ENCODE results near the gene SHC3. TPM values are rescaled to one million over a fixed set of nuclear protein-coding genes. Genes with fewer than 3 reads are reported as not detected.
A peak's percentile ranks its signal among the peaks of the same experiment; 100 is the strongest.

The SHC3 gene
- polyA plus RNA-seq, 1 donor from 2014 or later = 22.9 TPM

DNA sequence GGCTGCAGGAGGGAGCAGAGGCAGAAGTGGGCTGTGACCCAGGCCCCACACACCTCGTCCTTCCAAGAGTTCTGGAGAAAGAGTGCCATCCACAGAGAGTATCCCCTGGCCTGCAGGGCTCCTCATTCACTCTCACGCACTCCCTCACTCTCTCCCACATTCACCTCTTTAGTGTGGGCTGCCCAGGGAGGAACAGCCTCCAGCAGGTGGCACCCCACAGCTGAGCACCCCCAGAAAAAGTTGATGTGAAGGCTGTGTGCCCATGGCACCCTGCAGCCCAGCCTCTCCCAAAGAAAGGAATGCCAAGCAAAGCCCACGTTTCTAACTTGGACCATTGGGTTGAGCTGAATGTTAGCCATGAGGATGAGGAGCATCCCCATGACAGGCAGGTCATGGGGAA is 4.5 kb upstream of the SHC3 start:
- Histone ChIP-seq H3K4me2 (ENCODE audit: low read length) (no peak overlapping the region), H3K27ac (ENCODE audit: low read length) (no peak overlapping the region), H3K9ac (ENCODE audit: low read length) (no peak overlapping the region), H3F3A (ENCODE audit: insufficient read depth, low read length, poor library complexity, severe bottlenecking) (peaks cover 18% of the 10 kb centered on the region), H3K4me3 (ENCODE audit: low read length) (no peak overlapping the region), H3K79me2 (replicated peaks; ENCODE audit: insufficient read depth, low read length) (peaks cover 5% of the 10 kb centered on the region), H3K27me3 (ENCODE audit: insufficient read depth, low read depth, low read length) (peaks cover 3% of the 10 kb centered on the region), H3K9me2 (ENCODE audit: insufficient read depth, low read length) (no peaks in the 10 kb centered on the region), H4K20me1 (ENCODE audit: insufficient read depth) (no peaks in the 10 kb centered on the region), H3K9me3 (ENCODE audit: low read length) (no peaks in the 10 kb centered on the region), H2AFZ (ENCODE audit: low read depth, low read length) (no peak overlapping the region), H3K36me3 (ENCODE audit: insufficient read depth, low read length) (no peaks in the 10 kb centered on the region)
- peak; percentile 18 for TF ChIP-seq CTCF (IDR thresholded peaks at IDR 0.05; ENCODE audit: poor library complexity, severe bottlenecking)
- no peak for TF ChIP-seq RAD21 (conservative IDR thresholded peaks at IDR 0.05)
- TF ChIP-seq EP300 (conservative IDR thresholded peaks at IDR 0.05; ENCODE audit: poor library complexity, severe bottlenecking) = no peak

- H2AFZ ChIP-seq (ENCODE audit: low read depth, low read length) = no peak overlapping the region
- peaks cover 18% of the 10 kb centered on the region for H3F3A ChIP-seq (ENCODE audit: insufficient read depth, low read length, poor library complexity, severe bottlenecking)
- H3K27me3 ChIP-seq (ENCODE audit: insufficient read depth, low read depth, low read length) = peaks cover 3% of the 10 kb centered on the region
- no peak overlapping the region for H3K4me3 ChIP-seq (ENCODE audit: low read length)
- H3K27ac ChIP-seq (ENCODE audit: low read length) = no peak overlapping the region
- TF ChIP-seq POLR2AphosphoS5 (IDR thresholded peaks at IDR 0.05) (no peak), RAD21 (conservative IDR thresholded peaks at IDR 0.05) (no peak), TAF1 (IDR thresholded peaks at IDR 0.05; ENCODE audit: low read depth) (no peak), EP300 (conservative IDR thresholded peaks at IDR 0.05; ENCODE audit: poor library complexity, severe bottlenecking) (no peak), SMC3 (conservative IDR thresholded peaks at IDR 0.05; ENCODE audit: poor library complexity) (no peak), CTCF (IDR thresholded peaks at IDR 0.05; ENCODE audit: poor library complexity, severe bottlenecking) (no peak), MXI1 (conservative IDR thresholded peaks at IDR 0.05; ENCODE audit: poor library complexity, severe bottlenecking) (no peak), EZH2 (IDR thresholded peaks at IDR 0.05; ENCODE audit: borderline replicate concordance, insufficient read depth, low read length, poor library complexity, severe bottlenecking) (no peak)
- TF ChIP-seq, protein P1, sequence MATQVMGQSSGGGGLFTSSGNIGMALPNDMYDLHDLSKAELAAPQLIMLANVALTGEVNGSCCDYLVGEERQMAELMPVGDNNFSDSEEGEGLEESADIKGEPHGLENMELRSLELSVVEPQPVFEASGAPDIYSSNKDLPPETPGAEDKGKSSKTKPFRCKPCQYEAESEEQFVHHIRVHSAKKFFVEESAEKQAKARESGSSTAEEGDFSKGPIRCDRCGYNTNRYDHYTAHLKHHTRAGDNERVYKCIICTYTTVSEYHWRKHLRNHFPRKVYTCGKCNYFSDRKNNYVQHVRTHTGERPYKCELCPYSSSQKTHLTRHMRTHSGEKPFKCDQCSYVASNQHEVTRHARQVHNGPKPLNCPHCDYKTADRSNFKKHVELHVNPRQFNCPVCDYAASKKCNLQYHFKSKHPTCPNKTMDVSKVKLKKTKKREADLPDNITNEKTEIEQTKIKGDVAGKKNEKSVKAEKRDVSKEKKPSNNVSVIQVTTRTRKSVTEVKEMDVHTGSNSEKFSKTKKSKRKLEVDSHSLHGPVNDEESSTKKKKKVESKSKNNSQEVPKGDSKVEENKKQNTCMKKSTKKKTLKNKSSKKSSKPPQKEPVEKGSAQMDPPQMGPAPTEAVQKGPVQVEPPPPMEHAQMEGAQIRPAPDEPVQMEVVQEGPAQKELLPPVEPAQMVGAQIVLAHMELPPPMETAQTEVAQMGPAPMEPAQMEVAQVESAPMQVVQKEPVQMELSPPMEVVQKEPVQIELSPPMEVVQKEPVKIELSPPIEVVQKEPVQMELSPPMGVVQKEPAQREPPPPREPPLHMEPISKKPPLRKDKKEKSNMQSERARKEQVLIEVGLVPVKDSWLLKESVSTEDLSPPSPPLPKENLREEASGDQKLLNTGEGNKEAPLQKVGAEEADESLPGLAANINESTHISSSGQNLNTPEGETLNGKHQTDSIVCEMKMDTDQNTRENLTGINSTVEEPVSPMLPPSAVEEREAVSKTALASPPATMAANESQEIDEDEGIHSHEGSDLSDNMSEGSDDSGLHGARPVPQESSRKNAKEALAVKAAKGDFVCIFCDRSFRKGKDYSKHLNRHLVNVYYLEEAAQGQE (IDR thresholded peaks at IDR 0.05; ENCODE audit: borderline replicate concordance) = no peak
- no peaks in the 10 kb centered on the region for H3K9me3 ChIP-seq (ENCODE audit: low read length)
- no peak overlapping the region for H3K9ac ChIP-seq (ENCODE audit: low read length)
- H3K4me2 ChIP-seq (ENCODE audit: low read length) = no peak overlapping the region
- no peaks in the 10 kb centered on the region for H3K9me2 ChIP-seq (ENCODE audit: insufficient read depth, low read length)
- no peaks in the 10 kb centered on the region for H3K36me3 ChIP-seq (ENCODE audit: insufficient read depth, low read length)
- H3K79me2 ChIP-seq (replicated peaks; ENCODE audit: insufficient read depth, low read length) = peaks cover 10% of the 10 kb centered on the region
- no peaks in the 10 kb centered on the region for H4K20me1 ChIP-seq (ENCODE audit: insufficient read depth)
Observed at GRCh38 chr9:89182369-89182768, 3.8 kb upstream of the SHC3 start.

Measured in neural cell (in vitro differentiated cells).